ENCODE data around the gene EIF4G1.

Gene EIF4G1

GRCh38 chr3:184283681-184284080, 30.7 kb upstream of the EIF4G1 start:
- TF ChIP-seq CTCF (IDR thresholded peaks at IDR 0.05; ENCODE audit: control insufficient read depth, extremely low read depth, insufficient read depth): no peak
- no peak for DNase-seq (ENCODE audit: low read depth)
- H3K4me3 ChIP-seq (ENCODE audit: low read depth, low read length): no peak overlapping the region

- H3K4me3 ChIP-seq (ENCODE audit: low read depth, low read length): no peak overlapping the region
- TF ChIP-seq CTCF (IDR thresholded peaks at IDR 0.05; ENCODE audit: control insufficient read depth, extremely low read depth, insufficient read depth): peak; percentile 75
- peak; percentile 69 for DNase-seq (ENCODE audit: low read depth)
These were observed 29.7 kb upstream of the EIF4G1 start for GRCh38 chr3:184284696-184285095.

GRCh38 chr3:184289426-184289938, 24.9 kb upstream of the EIF4G1 start:
- TF ChIP-seq CTCF (IDR thresholded peaks at IDR 0.05; ENCODE audit: control insufficient read depth, extremely low read depth, insufficient read depth): peak; percentile 63
- no peak overlapping the region for H3K4me3 ChIP-seq (ENCODE audit: low read depth, low read length)
- peak; percentile 15 for DNase-seq (ENCODE audit: low read depth)

GRCh38 chr3:184290331-184290730, 24.1 kb upstream of the EIF4G1 start:
- DNase-seq (ENCODE audit: low read depth): no peak
- H3K4me3 ChIP-seq (ENCODE audit: low read depth, low read length): no peak overlapping the region
- no peak for TF ChIP-seq CTCF (IDR thresholded peaks at IDR 0.05; ENCODE audit: control insufficient read depth, extremely low read depth, insufficient read depth)

- DNase-seq (ENCODE audit: low read depth): no peak
- no peak for TF ChIP-seq CTCF (IDR thresholded peaks at IDR 0.05; ENCODE audit: control insufficient read depth, extremely low read depth, insufficient read depth)
- no peak overlapping the region for H3K4me3 ChIP-seq (ENCODE audit: low read depth, low read length)
These were observed 23.2 kb upstream of the EIF4G1 start for GRCh38 chr3:184291044-184291737.

GRCh38 chr3:184291738-184292445, 22.5 kb upstream of the EIF4G1 start:
- no peak for DNase-seq (ENCODE audit: low read depth)
- TF ChIP-seq CTCF (IDR thresholded peaks at IDR 0.05; ENCODE audit: control insufficient read depth, extremely low read depth, insufficient read depth): no peak
- no peak overlapping the region for H3K4me3 ChIP-seq (ENCODE audit: low read depth, low read length)
